SK-N-MC (cell line): Measurements from ENCODE around the gene ASB3.

ENCODE experiments used
- EZH2 ChIP-seq: fragments of 200-600 bp; sonication (generic); IDR thresholded peaks from one replicate; pipeline ENCODE4 v1.6.1; 2017; ENCODE audit warnings: antibody characterized with exemption
- POLR2AphosphoS5 ChIP-seq: IDR thresholded peaks from 2 replicates; pipeline ENCODE4 v1.6.1; 2012; ENCODE audit warnings: mild to moderate bottlenecking, low read depth, low read length, borderline replicate concordance

DNA sequence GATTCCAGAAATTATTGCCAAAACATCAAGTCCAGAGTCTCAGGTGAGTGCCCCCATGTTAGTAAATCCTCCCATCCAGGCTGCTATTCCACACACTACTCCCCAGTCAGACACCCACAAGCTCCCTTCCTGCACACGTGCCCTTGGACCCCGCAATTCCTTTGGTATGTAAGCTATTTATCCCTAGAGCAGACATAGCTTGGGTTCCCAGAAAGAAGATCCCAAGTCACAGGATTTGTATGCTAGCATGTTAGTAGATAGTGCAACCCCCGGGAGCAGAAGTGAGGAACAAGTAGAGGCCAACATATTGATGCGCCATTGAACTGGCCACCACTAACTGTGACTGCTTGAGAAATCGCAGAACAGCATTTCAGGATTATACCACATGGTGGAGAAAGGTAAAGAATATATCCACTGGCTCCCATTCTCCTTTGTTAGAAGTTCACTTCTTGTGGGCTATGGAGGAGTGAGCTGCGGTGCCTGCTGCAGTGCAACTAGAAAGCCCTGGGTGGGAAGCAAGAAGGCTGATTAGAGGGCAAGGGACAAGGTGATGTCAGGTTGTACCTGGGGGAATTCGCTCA lies 156.6 kb downstream of the ASB3 start:
- TF ChIP-seq EZH2 (no peak), POLR2AphosphoS5 (no peak)
